GM21529 (cell line): Measurements from ENCODE around the gene CHD6.
A peak's percentile ranks its signal among the peaks of the same experiment; 100 is the strongest.

Experiments used
- ATAC-seq: cut with Tn5 transposase; IDR thresholded peaks from one replicate; pipeline ENCODE4 v1.9.1; 2021; ENCODE audit not compliant: unreplicated experiment

The CHD6 gene

DNA sequence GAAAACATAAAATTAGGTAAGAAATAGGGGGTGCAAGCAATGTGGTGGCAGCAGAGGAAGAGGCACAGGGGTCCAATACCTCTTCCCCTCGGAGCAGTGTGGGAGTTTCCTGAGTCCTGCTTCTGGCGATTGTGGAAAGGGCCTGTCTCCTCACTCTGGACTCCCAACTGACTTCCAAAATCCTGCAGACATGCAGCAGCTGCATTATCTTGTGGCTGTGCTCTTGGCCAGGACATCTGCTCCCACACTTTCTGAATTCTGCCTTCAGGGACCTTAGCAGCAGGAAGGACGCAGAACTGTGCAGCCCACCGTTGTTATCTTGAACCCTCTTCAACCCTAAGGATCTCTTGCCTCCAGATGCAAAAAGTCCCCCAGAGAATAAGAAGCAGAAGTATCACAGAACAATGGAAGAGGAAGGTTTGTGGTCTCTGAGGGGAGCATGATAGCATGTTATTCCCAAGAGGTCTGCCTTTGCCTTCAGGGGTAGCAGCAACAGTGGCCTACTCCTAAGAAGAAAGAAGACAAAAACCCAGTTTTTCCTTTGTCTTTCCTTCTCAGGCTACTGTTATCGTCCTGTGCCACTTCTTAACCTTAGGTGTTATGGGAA lies 149.1 kb downstream of the CHD6 start:
- ATAC-seq, result no peak

DNA sequence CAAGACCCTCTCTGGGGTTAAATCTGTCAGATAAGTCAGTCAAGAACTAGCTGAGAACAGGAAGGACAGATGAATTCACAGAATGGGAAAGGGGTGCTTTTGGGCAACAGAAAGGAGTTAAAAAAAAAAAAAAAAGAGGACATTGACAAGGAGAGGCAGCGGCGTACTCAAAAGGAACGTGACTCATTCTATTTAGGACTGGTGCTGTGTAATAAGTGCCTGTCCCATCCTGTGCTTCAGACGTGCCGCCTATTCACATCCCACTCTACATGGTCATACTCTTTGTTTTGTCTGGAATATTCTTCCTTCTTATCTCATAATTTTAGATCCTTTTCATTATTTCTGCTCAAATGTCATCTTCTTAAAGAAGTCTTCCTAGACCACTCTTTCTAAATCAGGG lies 150.5 kb downstream of the CHD6 start:
- ATAC-seq, result no peak

DNA sequence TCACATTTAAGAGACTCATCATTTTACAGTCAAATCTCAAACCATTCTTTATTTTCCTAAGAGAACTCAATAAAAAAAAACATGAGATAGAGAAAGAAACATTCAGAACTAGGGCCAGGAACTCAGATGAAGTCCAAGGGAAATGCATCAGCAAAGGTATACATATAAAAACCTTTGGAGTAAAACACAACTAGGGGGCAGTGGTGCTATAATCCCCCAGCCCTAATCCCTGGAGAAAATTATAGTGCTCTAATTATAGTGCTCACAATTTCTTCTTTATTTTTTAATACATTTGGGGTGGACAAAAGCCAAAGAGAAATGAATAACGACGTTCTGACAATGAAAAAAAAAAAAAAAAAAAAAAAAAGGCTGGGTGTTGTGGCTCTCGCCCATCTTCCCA lies 151.0 kb downstream of the CHD6 start:
- ATAC-seq, result no peak

DNA sequence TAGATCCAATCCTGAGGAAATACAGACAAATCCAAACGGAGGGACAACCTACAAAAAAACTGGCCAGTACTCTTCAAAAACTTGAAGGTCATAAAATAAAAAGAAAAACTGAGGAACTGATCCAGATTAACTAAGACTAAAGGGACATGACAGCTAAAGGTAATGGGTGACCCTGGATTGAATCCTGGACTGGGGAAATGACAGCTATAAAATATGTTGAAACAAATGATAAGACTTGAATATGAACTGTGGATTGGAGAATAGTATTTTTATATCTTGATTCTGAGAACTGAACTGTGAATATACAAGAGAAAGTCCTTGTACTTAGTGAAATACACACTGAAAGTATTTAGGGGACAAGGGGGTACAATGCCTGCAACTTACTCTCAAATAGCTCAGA lies 154.6 kb downstream of the CHD6 start:
- ATAC-seq, result no peak

DNA sequence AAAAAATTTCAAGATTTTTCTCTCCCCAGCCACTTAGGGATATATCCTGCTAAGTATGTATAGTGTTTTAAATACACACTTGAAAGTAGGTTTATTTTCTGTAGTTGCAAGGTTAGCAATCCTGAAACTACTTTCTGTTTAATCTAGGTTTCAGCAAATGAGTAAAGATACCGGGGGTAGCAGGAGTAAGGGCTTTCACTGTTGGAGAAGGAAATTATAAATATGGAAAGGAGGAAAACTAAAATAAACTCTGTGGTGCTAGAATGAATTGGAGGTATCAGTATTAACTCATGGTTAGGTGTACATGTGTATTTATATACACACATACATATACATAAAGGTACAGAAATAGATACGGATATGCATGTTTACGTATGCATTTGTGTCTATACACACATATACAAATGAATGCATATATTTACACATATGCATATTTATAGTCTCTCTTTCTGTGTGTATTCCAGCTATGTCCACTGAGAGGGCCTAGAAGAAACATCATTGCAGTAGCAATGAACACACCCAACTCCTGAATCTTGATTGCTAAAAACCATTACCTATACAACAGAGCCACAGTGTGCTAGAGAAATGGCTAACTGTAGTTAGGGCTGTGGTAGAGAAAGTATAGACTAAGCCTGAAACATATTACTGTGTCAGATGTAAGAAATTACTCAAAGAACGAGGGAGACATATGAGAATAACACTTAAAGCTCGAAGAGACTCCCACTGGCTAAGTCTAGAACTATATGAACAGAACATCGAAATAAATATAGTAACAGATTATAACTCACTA lies 155.6 kb downstream of the CHD6 start:
- peak; percentile 78 for ATAC-seq

DNA sequence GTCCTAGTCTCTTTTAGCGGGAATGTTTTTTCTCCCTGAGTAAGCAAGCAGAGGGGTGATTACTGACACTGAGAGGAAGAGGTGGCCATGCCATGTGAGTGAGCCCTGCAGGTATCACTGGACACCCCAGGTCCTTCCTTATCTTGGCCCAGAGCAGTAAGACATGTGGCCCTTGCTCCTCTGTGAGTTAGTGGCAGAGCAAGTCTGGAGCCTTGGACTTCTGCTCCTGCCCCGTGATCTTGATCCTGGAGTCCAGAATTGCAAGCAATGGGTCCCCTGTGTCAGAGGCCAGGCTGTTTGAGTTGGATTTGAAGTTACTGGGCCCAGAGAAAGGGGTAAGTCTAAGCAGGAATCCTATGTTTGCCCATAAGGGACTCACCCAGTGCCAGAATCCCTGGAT lies 159.4 kb downstream of the CHD6 start:
- no peak for ATAC-seq

DNA sequence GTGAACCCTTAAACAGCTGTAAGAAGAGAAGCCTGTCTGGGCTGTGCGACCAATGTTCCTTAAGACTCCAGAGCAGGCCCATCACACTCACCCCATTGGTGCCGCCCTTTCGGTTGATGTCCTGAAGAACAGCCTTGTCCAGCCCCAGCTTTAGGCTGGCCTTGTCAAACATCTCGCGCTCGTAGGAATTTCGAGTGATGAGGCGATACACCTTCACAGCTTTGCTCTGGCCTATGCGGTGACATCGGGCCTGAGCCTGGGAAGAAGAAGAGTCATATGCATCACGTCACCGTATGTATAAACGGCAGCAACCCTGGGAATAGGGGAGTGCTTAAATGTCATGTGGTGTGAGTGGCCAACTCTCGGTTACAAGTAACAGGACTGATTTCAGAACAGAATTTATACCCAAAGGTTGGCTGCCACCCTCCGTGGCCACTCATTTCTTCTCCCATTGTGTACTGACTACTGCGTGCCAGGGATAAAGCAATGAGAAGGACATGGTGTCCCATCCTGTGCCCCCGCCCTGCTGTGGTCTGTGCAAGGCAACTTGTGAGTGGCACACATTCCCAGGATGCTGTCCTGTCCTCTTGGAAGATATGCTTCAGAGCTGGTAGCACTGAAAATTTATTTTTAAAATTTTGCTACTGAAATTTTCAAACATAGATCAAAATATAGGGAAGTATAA lies 160.9 kb downstream of the CHD6 start:
- ATAC-seq, result no peak

DNA sequence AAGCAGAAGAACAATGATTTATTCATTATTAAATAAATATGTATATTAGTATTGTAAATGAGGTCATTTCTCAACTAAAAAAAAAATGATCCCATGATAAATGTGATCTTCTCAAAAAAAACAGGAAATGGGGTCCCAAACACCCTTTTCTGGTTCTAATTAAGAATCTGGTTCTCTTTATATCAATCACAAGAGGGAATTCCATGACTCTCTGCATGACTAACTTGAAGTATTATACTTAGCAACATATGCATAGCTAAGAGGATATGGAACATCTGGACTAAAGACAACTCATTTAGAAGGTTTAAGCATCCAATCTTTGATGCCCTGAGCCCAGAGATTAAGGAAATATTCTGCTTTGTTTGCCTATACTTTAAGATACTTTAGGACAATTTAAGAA lies 161.8 kb downstream of the CHD6 start:
- ATAC-seq, result no peak

DNA sequence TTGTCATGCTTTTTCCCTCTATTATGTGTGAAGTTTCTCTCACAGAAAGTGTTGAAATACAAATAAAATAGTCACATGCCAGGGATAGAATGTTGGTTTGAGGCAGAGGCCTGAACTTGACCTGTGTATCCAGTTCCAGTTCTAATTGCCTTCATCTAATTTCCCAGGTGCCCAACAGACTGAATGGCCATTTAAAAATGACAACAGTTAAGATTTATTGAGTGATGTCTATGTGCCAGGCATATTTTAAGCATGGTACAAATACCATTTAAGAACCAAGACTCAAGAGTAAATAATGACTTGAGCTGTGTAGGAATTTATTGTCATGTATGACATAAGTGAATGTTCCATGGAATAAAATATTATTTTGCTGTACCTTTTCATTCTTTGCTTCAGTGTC lies 163.9 kb downstream of the CHD6 start:
- no peak for ATAC-seq

DNA sequence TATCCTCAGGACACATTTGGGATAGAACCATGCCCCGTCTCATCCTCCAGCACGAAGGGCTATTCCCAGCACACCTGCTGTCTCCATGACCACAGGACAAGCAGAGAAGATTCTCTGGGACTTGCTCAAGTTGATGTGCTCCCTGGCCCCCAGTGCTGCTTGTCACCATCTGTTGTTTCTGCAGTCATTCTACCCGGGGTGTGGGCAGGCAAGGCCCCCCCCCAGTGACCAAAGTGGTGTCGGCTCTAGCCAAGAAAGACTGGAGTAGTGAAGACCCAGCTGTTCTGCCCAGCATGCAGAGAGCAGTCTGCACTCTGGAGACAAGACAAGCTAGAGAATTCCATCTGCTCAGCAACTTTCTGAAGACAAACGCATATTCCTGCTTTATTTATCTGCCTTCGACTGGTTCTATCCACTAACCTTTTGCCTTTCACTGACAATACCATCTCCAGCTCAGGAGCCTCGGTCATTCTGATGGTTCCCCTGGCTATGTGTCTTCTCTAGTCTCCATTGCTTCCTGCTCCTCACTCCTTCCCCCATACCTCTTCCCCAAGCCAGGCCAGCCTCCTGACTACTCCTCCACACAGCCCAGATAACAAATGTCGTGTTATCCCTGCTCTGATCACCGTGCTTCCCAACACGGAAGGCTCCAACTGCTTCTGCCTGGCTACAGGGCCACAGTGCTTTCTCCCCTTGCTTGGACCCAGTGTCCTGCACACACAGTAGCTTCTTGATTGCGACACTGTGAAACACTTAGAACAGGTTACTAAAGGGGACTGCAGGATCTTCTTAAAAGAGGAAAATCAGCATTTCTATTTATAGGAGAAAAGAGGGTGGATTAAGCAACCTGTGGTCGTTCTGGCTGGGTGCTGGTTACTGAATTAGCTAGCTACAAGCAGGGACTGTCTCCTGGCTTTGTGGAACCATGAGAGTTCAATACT lies 164.9 kb downstream of the CHD6 start:
- no peak for ATAC-seq

DNA sequence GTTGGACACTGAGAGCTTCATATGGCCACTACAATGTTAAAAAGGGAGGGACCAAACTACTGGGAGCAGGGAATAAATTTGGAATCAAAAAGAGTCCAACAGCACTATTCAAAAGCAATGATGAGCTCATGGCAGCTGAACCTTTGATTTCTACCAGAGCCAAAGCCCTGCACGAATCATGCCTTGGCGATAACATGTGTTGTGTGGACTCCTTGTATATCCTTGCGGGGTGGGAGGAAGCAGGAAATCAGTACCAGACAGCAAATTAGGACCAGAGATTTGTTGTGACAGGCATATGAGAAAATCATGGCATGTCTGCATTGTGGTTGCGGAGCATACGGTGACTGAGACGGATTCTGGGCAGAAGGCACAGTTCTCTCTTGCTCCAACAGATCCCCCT lies 166.0 kb downstream of the CHD6 start:
- no peak for ATAC-seq

DNA sequence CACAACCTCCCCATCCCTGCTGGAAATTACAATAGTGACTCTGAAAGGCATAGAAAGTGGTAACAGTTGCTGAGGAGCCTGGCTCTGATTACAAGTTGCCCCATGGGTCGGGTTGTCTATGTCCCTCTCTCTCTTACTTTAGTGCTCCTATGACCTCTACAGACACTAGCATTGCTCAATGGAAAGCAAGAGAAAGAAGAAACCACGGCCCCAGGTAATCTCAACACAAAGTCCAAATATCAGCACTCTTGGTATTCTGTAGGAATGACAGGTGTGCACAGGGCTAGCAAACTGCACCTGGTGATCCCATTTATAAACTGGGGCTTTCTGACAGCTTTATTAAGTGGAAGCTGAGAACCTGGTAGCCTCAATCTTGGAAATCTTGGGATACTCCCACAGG lies 171.2 kb downstream of the CHD6 start:
- ATAC-seq, result no peak

DNA sequence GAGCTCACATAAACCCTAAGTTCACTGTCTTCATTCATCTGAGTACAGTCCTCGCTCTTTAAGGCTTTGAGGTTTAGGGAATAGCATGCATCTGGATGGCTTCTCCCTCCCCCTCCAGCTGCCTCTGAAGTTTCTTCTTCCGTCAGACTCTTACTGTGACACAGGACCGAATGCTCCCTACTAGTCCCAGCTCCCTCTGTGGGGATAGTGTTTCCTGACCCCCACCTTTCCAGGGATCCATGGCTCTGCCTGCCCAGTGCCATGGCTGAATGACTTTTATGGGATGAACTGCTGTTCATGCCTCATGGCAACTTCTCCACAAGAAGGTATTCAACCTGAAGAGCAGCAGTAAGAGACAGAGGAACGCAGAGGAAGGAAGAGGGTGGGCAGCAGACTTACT lies 171.7 kb downstream of the CHD6 start:
- no peak for ATAC-seq

DNA sequence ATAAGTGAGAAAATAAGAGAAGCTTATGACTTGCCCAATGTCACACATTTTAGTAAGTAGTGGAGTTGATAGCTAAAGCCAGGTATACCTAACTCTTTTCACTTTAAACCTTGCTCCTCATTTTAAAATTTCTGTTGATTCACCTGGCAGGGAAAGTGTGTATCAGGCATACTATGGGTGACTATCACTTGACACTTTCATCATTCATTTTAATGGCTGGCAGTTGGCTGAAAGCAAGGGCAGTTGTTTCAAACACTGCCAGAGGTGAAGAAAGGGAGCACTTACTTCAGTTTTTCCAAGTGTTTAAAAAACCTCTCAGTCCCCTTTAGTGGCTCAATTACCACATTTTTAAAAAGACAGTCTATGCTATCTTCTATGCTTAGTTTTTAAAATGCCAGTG lies 173.4 kb downstream of the CHD6 start:
- ATAC-seq, result no peak

DNA sequence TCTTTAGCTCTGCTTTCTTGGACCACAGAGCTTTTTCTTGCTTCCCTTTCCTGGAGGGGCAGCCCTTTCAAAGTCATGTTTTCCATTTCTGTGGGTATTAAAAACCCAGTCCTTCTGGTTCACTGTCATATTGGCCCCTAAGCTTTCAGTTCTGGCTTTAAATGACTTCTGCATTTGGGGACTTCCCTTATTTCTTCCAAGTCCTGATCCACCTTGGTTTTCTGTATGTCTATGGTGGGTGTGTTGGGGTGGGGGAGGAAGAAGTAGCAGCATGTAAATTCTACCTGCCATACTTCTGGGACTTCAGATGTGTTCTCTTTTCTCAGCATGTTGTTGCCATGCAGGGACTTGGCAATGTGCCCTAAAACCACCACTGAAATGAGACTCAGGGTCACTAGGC lies 174.5 kb downstream of the CHD6 start:
- ATAC-seq, result no peak

DNA sequence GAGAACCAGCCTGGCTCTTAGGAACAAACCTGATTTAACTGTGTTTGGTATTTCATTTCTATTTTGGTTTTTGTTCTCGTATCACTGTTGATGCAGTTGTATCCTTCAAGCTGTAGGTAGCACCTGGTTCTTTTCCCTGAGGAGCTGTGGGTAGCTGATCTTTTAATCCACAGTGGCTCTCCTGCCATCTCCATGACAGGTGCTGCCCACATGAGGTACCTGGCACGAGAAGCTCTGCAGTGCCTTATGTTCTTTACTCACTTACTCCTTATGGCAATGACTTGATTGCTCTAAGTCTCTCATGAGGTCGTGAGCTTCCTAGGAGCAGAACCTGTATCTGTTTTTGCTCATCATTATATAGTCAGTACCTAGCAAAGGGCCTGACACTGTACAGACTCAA lies 177.3 kb downstream of the CHD6 start:
- ATAC-seq, result no peak

DNA sequence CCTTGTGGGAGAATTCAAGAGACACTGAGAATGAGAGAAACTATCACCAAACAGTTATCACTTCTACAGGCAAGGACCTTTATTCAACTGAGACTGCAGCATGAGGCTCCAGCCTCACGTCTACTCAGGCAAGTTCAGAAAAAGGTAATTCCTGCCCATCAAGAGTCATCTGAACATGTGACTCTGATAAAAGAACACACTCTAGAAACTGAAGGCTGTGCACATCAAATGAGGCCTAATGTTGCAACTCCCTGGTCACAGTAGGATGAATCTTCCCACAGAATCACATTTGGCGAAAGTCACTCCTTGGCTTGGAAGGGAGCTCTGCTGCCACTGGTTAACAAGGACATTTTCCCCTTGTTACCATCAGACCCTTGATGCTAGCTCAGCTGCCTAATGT lies 180.3 kb downstream of the CHD6 start:
- ATAC-seq, result no peak

DNA sequence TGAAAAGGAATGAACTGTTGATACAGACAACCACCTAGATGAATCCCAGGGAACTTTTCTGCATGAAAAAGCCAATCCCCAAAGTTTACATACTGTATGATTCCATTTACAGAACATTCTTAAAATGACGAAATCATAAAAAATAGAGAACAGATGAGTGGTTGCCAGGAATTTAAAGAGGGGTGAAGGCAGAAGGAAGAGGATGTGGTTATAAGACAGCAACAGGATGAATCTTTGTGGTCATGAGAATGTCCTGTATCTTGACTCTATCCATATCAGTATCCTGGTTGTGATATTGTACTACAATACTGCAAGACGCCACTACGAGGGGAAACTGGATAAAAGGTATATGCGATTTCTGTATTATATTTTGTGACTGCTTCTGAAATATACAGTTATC lies 181.5 kb downstream of the CHD6 start:
- ATAC-seq, result no peak

DNA sequence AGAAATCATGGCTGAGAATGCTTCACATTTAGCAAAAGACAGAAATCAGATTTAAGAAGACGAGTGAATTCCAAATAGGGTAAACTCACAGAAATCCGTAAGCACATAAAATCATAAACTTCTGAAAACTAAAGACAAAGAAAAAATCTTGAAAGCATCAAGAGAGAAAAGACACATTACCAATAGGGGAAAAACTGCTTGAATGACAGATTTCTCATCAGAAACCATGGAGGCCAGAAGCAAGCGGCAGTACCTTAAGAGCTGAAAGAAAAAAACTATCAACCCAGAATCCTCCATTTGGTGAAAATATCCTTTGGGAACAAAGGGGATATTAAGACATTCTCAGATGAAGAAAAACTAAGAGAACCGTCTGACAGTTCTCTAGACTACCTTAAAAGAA lies 185.0 kb downstream of the CHD6 start:
- ATAC-seq, result no peak

DNA sequence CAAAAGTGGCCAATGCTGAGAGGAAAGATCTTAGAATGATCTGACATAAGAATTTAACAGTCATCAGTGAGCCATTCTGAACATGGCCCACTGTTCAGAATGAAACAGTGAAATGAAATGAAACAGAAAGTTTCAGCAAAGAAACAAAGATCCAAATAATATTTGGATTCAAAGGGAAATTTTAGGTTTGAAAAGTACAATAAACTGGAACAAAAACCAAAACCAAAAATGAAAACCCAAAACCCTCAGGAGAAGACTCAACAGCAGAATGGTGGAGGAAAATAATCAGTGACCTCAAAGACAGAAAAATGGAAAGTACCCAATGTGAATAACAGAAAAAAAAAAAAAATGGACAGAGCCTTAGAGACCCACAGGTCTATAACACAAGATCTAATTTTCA lies 185.4 kb downstream of the CHD6 start:
- ATAC-seq, result no peak

DNA sequence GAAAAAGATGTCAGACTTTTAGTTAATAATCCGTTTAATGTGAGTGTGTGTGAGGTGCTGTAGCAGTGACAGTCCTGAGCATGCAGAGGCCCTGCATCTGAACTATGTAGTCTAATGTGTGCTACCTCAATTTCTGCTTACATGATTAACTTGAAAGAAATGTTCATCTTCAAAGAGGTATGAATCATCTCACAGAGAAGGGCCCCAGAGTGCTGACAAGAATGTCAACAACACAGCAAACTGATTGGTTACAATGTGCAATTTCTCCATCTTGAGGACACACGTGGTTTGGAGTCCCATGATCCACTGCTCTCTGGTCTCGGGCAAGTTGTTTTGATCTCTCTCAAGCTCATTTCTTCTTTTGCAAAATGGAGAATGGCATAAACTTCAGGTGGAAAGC lies 189.9 kb downstream of the CHD6 start:
- no peak for ATAC-seq
